ENCODE data around the gene FAM193B.
"Not testable (repeated sequence)": the region's sequence is repeated elsewhere in the genome, so short reads cannot be mapped to it uniquely, and the experiment has no call there.

FAM193B gene

GRCh38 chr5:177575488-177575887, 21.1 kb upstream of the FAM193B start:
- DNase-seq, result no peak

- no peak for DNase-seq
Observed at GRCh38 chr5:177569894-177570293, 15.5 kb upstream of the FAM193B start.

DNA sequence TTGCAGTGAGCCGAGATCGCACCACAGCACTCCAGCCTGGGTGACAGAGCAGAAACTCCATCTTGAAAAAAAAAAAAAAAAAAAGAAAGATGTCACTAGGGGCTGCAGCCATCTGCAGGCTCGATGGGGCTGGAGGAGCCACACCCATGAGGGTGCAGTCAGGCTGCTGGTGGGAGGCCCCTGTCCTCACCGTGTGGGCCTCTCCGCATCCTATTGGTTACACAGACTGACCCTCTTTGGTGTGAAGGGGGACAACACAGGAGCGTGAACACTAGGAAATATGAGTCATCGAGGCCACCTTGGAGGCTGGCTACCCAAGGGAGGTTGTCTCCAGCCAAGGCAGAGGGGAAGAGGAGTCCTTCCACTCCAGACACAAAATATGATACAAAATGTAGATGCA, 14.0 kb upstream of the FAM193B start:
- DNase-seq, result no peak

DNA sequence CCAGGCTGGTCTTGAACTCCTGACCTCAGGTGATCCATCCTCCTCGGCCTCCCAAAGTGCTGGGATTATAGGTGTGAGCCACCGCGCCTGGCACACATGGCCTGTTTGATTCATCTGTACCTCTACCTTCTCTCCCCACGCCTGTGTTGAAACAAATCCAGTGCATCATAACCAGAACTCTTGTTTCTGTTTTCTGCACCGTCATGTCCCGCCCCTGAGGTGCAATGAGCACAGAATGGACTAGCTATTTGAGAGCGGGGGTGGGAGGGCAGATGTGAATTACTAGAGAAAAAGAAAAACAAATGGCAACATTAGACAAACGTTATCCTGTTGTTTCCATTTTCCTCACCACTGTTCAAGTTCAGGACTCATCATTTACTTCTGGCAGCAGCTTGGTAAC, 10.7 kb upstream of the FAM193B start:
- no peak for DNase-seq

DNA sequence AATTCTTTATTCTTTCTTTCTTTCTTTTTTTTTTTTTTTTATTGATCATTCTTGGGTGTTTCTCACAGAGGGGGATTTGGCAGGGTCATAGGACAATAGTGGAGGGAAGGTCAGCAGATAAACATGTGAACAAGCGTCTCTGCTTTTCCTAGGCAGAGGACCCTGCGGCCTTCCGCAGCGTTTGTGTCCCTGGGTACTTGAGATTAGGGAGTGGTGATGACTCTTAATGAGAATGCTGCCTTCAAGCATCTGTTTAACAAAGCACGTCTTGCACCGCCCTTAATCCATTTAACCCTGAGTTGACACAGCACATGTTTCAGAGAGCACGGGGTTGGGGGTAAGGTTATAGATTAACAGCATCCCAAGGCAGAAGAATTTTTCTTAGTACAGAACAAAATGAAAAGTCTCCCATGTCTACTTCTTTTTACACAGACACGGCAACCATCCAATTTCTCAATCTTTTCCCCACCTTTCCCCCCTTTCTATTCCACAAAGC, 5.1 kb upstream of the FAM193B start:
- not testable (repeated sequence) for DNase-seq

- no peak for DNase-seq
Observed at GRCh38 chr5:177557796-177558195, 3.4 kb upstream of the FAM193B start.

DNA sequence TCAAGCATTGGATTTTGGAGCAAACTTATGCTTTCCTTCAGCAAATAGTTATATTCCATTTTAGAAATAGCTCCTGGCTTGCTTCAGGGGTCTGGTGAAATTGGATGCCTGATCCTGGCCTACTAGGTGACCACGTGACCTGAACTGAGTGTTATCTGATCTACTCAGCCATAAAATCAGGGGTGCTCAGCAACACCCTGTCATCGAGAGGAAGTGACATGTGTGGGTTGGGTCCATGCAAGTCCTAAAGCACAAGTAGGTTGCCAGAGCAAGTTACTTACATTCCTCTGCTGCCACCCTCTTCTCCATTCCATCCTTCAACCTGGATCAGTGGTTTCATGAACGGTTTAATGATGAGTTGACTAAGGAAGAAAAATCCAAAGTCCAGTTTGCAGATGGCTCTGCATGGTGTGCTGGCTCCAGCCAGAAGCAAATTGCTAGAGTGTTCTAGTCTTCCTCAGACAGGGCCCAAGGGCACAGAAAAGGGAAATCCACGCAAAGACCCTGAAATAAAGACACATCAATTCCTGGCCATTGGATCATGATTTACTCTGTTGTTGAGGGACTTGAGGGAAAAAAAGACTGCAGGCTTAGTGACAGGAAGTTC, 2.8 kb upstream of the FAM193B start:
- DNase-seq, result no peak

GRCh38 chr5:177555665-177556064, 1.3 kb upstream of the FAM193B start:
- DNase-seq, result no peak

DNA sequence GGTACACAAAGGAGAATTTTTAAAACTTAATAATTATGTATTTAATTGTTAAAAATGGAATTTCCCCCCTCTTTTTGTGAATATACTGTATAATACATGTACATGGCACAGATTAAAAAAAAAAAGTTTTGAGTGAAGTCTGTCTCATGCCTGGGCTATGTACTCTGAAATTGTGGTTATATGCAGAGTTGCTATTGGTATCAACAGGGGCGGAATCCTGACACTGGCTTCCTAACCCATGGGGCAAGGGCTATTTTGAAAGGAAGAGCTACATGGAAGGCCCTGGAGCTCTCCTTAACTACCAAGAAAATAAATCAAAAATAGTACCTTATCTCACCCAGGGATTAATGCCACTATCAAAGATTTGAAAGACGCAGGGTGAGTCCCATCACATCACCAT, 865 bp upstream of the FAM193B start:
- no peak for DNase-seq

- no peak for DNase-seq
Observed at GRCh38 chr5:177553671-177554429, 513 bp downstream of the FAM193B start.

DNA sequence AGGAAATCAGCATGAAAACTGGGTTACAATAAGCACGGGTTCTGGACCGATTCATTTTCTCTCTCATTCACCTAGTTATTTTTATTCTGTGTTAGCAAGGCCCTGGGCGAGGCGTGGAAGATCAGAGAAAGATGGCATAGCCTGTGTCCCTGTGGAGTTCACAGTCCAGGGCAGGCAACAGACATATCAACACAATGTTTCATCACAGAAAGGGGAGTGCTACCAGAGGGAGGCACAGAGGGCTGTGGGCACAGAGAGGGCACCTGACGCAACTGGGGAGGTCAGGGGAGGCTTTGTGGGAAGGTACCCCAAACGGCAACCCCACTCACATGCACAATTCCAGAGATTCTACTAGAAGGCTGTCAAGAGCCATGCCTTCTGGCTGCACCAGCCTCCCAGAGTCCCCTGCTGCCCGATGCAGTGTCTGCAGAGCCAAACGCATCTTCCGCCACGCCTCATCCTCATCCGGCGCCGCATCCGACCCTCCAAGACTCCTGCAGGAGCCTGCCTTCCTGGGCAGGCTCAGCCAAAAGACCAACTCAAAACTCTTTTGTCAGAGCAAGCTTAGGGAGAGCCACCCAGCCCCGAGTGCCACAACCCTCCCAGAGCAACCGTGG, 1.4 kb downstream of the FAM193B start:
- no peak for DNase-seq

DNA sequence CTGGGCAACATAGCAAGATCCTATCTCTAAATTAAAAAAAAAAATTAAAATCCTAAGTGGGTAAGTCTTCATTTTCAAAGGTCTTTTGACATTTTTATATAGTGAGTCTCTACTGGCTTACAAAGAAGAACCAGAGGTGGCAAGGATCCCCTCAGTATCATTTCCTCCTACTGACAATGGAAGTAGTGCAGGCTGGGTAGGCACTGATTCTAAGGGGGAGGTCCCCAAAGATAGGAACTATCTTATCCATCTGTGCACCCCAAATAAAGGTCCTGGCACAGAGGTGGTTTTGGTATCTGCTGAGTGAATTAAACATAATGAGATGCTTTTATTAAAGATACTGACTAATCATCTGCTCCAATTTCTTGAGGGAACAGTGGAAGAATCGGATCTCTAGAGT, 4.2 kb downstream of the FAM193B start:
- no peak for DNase-seq

- no peak for DNase-seq
Observed at GRCh38 chr5:177548495-177548894, 5.9 kb downstream of the FAM193B start.

DNA sequence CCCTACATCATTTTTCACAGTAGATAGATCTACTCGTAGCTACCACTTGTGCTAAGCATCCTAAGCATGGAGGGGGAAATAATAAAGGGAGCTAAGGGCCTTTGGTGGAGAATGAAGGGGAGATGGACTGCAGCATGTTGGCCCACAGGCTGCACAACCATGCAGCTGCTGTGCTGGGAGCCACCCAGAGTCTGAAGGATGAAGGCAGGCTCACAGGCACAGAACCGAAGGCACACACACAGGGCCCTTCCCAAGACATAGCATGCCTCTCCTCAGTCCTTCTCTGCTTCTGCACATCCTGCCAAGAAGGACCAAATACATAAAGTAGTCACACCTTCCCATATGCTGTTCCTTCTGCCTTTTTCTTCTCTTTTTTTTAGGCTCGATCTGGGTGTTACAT, 6.6 kb downstream of the FAM193B start:
- DNase-seq, result no peak

- DNase-seq, result no peak
Observed at GRCh38 chr5:177546258-177546741, 8.1 kb downstream of the FAM193B start.

- DNase-seq, result no peak
Observed at GRCh38 chr5:177545487-177546257, 8.7 kb downstream of the FAM193B start.

GRCh38 chr5:177542816-177543465, 11.4 kb downstream of the FAM193B start:
- DNase-seq, result no peak

DNA sequence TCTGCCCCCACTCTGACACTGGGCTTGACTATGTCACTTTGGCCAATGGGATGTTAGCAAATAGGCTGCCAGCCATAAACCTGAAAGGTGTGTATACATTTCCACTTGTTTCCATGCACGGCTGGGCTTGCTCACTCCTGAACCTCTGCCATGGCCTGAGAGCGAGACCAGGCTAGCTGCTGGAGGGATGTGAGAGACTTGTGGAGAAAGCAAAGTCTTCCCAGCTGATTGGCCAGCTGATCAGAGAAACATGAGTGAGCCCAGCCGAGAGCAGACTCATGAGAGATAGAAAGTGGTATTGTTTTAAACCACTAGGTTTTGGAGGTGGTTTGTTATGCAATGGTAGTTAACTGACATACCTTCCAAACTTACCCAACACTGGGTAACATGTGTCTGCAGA, 13.9 kb downstream of the FAM193B start:
- DNase-seq, result no peak

DNA sequence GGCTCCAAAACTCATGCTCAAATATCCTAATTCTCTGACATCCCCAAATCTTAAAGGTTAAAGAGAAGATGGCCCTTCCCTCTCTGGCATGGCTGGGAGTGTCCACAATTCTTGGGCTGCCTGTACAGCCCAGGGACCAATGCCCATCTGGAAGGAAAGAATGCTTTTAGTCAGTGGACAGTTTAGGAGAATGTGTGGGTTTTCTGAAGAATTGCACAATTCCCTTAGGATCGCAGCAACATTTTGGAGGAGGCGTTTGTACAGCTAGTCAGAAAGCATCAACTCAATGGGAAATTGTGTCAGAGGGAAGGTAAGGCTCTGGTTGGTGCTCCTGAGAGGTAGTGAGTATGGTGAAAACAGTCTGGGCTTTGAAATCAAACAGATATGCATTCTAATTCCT, 15.0 kb downstream of the FAM193B start:
- no peak for DNase-seq

DNA sequence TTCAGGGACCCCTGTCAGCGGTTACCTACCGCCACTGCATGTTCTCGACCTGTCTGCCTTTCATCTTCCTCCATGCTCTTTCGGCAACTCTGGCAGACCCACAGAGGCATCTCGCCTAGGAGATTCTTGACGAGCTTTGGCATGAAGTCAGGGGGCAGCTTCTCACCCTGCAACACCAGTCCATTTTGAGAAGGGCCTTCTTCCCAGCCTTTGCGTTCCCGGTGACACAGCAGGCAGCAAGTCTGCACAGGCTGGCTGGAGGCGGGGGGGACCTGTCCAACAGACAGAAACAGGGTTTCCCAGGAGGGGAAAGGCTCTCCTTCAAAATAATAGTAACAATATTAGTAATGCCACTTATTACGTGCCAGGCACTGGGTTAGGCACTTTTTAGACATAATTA, 15.5 kb downstream of the FAM193B start:
- no peak for DNase-seq

- no peak for DNase-seq
Observed at GRCh38 chr5:177537389-177538361, 16.7 kb downstream of the FAM193B start.
